CD1c-positive myeloid dendritic cell (primary cell): Measurements from ENCODE around the gene PATJ.
"Not testable (repeated sequence)": the region's sequence is repeated elsewhere in the genome, so short reads cannot be mapped to it uniquely, and the experiment has no call there.

Experiments
- DNase-seq: peaks from one replicate; pipeline ENCODE4 v3.0.0-alpha.2; 2016; ENCODE audit errors: extremely low spot score

PATJ gene

GRCh38 chr1:61818992-61819391 lies 76.7 kb downstream of the PATJ start:
- no peak for DNase-seq

DNA sequence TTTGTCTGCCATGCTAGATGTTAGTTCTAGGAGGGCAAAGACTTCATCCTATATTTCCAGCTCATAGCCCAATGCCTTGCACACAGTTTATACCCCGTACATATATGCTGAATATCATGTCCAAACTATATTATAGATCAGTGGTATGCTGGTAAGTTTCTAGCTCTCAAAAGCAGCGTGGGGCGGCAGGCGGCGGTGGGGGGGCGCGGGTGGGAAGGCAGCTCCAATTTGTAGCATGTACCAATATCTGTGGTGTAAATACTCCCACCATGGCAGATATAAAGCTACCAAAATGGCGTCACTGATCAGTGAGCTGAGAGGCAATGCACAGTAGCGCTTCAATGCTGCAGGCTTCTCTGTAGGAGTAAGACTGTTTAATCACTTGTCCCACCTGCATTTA lies 77.1 kb downstream of the PATJ start:
- no peak for DNase-seq

DNA sequence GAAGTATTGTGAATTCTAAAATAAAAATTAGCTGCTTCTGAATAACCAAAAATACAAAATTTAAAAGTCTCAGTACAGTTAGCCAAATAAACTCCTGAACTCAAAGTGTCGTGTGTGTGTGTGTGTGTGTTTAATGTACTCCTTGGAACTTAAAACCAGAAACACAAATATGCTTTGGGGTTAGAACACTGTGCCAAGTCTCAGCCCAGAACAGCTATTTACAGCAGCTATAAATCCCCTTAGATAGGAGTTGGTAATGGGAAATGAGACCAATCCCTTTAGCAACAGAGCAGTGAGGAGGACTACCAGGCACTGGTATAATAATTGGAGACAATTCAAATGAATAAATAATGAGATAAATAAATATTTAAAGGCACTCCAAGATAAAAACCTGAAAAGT lies 83.1 kb downstream of the PATJ start:
- no peak for DNase-seq

- DNase-seq: no peak
Measured at GRCh38 chr1:61828805-61829204, 86.5 kb downstream of the PATJ start.

DNA sequence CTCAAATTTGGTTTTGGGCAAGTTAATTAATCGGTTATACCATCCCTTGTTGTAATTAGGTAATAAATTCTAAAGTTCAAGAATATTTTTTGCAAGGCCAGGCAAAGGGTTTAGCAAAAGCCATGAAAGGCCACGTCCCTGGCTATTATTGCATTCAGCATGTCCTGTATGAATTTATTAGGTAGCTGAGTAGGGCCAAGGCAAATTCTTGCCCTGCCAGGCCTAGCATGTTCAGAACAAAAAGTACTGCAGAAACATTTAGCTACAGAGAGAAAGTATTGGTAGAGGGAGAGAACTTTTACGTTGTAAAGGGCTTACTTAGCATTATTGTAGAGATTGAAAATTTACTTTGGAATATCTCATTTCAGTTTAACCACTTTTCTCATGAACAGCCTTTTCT lies 94.4 kb downstream of the PATJ start:
- DNase-seq: no peak

DNA sequence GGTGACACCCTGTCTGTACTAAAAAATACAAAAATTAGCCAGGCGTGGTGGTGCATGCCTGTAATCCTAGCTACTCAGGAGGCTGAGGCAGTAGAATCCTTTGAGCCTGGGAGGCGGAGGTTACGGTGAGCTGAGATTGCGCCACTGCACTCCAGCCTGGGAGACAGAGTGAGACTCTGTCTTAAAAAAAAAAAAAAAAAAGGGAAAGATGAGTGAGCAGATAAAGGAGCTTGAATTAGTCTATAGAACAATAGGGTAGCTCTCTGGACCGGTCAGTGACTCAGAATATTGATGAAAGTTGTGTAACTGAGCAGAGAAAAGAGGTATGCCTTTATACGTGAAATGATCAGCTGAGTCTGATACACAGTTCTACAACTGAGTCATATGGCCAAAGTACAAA lies 95.3 kb downstream of the PATJ start:
- DNase-seq: not testable (repeated sequence)

DNA sequence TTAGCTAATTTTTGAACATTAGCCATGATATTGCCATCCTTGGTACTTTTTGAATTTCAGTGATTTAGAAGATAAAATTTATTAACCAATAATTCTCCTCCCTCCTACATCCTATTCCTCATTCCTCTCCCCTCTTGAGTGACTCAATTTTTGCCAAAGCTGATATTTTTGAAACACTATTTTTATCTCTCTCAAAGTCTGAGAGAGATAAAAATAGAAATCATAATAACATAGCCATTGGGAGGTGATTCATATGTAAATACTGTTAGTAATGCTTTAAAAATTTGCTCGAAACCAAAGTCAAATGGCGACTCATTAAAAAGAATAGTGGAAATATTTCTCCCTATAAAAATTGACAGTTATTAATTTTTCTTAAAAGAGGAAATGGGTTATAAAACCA lies 97.4 kb downstream of the PATJ start:
- no peak for DNase-seq

DNA sequence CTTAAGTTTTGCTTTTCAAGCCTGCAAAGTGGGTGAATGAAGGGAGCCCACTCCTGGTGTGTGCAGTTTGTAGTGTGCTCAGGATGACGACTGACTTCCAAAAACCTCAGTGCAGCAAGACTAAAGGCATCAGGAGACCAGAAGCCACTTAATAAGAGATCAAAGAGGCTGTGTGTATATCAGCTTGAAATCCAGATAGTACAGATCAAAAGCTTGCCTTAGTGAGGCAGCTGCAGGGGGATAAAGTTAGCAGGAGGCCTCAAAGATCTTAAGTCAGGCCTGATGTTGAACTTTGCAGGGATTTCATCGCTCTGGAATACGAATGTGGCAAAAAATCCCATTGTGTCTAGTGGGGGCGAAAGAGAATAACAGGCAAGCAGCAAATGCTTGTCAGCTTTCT lies 99.8 kb downstream of the PATJ start:
- no peak for DNase-seq

DNA sequence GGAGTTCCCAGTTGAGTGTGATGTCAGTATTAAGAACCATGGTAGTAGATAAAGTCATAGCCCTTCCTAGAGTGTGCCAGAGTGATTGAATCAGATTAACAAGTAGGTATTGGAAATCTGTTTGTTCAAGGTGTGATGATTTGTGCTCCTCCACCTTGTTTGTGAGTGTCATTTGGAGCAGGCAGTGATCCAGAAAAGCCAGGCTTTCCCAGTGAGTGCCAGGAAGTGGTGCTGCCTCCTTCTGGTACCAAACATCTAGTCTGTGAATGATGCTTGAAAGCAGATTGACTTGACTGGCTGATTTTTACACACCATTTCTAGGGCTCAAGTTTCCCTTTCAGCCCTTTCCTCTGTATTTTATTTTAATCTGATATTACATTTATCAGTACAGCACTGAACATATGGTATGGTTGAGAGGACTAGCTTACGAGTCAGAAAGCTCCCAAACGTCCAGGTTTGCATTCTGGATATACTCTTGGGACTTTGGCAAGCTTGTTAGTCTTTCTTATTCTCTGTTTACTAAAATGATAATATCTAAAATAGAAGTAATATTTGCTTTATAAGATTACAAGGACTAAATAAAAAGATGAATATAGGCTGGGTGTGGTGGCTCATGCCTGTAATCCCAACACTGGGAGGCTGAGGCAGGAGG lies 100.7 kb downstream of the PATJ start:
- no peak for DNase-seq

DNA sequence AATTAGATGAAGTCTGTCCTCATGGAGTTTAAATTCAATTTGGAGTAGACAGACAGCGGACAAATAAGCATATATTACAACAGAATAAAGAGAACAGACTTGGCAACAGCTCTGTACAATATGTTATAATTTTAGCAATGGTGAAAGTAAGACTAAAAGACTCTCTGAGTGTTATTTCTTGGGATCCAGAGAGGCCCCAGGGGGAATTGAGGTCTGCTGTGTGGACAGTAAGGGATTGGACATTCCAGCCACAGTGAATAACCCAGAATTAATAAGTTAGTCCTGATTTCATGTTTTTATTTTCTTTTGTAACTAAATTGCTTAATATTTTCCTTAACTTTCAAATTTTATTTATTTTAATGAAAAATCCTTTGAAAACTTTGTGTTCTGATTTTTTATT lies 101.7 kb downstream of the PATJ start:
- no peak for DNase-seq

- DNase-seq: not testable (repeated sequence)
Measured at GRCh38 chr1:61844664-61845063, 102.4 kb downstream of the PATJ start.

DNA sequence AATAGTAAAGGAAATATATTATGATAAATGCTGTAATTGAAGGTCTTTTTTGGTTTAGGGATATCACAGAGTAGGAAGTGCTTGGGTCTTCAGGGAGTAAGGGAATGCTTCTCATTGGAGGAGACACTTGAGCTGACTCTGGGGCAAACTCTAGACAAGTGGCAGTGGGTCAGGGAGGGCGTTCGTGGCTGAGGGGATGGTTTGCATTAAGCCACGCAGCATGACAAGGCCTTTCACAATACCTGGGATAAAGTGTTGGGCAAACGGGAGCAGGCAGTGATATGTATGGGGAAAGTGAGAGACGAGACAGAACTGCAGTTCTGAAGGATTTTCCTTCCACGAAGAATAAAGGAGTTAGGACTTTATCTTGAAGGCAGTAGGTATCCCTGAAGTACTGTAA lies 109.0 kb downstream of the PATJ start:
- DNase-seq: no peak

- peak; percentile 71 for DNase-seq
Measured at GRCh38 chr1:61851849-61852669, 109.8 kb downstream of the PATJ start.

DNA sequence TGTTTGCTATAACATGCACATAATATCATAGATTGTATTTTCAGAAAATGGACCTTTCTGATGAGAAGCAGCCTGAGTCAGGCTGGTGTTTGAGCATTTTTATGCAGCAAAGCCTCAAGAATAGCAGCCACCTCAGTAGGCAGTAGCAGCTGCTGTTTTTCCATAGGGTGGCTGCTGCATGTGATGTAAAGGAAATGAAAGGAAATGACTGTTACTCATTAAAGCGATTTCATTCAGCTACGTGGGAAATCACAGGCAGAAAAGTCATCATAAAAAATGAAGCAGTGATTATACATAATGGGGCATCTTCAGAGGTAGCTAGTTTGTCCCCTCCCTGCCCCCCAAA lies 110.4 kb downstream of the PATJ start:
- DNase-seq: no peak

GRCh38 chr1:61853583-61853982 lies 111.3 kb downstream of the PATJ start:
- DNase-seq: no peak

GRCh38 chr1:61864489-61864888 lies 122.2 kb downstream of the PATJ start:
- no peak for DNase-seq

DNA sequence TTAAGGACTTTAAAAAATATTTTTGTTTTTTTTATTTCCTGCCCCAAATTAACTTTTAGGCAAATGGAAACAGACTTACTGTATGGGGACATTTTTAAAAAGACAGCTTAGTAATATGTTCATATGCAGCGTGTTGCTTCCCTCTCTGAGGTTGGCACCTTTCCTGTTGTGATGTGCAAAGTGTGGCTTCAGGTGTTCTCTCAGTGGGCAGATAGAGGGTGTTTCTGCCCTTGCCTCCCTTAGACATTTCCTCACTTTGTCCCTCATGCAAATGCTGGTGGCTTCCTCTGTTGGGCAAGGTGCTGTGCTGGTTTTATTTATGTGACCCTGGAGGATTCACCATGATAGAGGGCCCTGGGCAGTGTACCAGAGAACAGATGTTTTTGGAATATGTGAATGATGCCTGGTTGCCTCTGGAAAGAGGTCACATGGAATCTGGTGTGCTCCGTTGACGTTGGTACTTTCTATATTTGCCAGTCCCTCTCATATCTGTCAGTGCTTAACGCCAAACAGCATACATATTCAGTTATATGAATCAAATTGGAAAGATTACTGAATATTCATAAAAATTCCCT lies 123.5 kb downstream of the PATJ start:
- no peak for DNase-seq

- DNase-seq: no peak
Measured at GRCh38 chr1:61869691-61870109, 127.4 kb downstream of the PATJ start.

DNA sequence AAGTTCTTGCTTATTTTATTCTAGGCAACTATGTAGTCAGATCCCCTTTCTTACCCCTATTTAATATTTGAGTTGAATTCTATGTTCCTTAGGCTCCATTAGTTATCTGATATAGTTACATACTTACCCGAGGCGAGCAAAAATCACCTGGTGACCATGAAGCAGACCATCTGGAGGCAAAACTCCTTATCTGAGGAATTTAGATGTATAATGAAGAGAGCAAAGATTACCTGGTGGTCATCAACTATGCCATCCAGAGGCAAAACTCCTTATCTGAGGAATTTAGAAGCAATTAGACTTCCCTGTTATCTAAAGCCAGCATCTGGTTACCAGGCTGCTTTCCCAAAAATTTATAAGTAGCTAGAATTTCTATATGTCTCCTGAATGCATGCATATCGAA lies 129.9 kb downstream of the PATJ start:
- DNase-seq: no peak

GRCh38 chr1:61873581-61873980 lies 131.3 kb downstream of the PATJ start:
- DNase-seq: no peak

GRCh38 chr1:61873994-61874393 lies 131.7 kb downstream of the PATJ start:
- DNase-seq: no peak

DNA sequence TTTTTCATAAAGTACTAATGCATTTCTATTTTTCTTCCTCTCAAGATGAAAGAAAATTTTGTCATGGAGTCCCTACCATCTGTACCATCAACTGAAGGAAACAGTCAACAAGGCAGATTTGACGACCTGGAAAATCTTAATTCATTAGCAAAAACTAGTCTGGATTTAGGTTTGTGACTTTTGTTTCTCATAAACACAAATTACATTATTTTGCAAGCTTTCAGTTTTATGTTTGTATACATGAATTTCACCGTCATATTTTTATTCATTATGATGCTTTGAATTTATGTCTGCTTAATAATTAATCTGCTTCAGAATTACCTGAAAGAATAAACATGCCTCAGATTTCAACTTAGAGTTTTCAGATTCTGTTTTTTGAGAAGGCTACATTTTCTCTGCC lies 132.9 kb downstream of the PATJ start:
- DNase-seq: no peak

- not testable (repeated sequence) for DNase-seq
Measured at GRCh38 chr1:61879887-61880474, 137.7 kb downstream of the PATJ start.
